Heart left ventricle (tissue), 13 donors: ENCODE data around the gene CD48.

Source experiments
- POLR2A ChIP-seq, 2 donors: fragments of 450-650 bp; IDR thresholded peaks; one replicate each; pipeline ENCODE4 v1.6.1; 2017; ENCODE audit warnings: antibody characterized with exemption in 2 of 2, mild to moderate bottlenecking in 2 of 2, moderate library complexity in 2 of 2
- TF ChIP-seq, protein P1 (sequence below), 12 donors: fragments of 200-600 bp; sonication (generic) in 4 of 12; IDR thresholded peaks; one replicate each; pipeline versions ENCODE4 v1.5.0 to v1.8.0; 2018 to 2022; ENCODE audit warnings: antibody characterized with exemption in 12 of 12, mild to moderate bottlenecking in 5 of 12
- donor health status: ischemic (EF 13 %, LVEDD 7.1; RV severe dilation, severe dysfunction).
- donor health status: DM: no; HTN: yes; CAD: no.
- donor health status: DM: no; HTN: no; CAD: no.
- donor health status: ischemic (EF 25% LVEDD 6.9; RV normal size, moderate dysfunction).
- donor health status: ischemic (EF 25% LVEDD 5.7; RV mildly dilated, moderate dysfunction).
- donor health status: ischemic (EF 35%, LVEDD 5.7; RV mildly dilated, moderate dysfunction).
- donor health status: nonischemic (EF 11% LVEDD 7.7; RV severe dilation, severe dysfunction).
- donor health status: DM: yes; HTN: yes; CAD: no.
- donor health status: PGD.
- donor health status: ischemic (EF 29% LVEDD 5.4; RV normal size, mild dysfunction).
- donor health status: nonischemic (EF 23%, LVEDD 6.1; RV moderate dilation, normal function).

DNA sequence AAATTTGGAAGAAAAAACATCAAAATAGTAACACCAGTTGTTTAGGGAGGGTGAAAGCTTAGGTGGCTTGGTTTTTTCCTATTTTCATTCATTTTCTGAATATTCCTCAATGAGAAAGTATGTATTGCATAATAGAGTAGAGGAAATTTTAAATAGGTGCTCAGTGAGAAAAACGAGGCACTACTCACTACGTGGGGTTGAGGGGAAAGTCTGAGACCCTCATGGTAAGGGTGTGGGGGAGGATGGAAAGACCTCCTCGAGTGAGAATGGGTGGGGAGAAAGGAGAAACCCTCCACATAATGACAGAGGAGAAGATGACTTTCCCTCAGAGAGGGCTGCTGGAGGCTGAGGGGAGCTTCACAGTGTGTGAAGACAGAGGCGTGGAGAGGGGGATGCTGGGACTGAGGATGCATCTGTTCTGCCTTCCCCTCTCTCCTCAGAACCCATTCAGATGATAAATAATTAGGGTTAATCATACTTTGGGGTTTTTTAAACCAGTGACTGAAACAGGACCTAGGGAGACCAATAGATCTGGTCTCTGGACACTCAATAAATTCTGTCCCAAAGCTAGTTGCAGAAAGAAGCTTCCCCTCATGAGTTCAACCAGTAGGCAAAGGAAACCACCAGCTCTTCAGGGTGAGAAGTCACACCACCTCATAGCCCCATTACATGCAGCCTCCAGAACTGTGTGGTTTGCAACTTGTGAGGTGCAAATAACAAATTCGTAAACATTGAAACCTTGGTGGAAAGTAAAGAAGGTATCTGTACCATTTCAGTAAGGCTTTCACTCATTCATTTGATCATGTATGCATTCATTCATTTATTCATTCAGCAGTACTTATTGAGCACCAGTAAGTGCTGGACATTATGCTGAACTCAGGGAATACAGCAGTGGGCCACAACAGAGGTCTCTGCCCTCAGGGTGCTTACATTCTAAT, 44.6 kb upstream of the CD48 start:
- TF ChIP-seq, protein P1, sequence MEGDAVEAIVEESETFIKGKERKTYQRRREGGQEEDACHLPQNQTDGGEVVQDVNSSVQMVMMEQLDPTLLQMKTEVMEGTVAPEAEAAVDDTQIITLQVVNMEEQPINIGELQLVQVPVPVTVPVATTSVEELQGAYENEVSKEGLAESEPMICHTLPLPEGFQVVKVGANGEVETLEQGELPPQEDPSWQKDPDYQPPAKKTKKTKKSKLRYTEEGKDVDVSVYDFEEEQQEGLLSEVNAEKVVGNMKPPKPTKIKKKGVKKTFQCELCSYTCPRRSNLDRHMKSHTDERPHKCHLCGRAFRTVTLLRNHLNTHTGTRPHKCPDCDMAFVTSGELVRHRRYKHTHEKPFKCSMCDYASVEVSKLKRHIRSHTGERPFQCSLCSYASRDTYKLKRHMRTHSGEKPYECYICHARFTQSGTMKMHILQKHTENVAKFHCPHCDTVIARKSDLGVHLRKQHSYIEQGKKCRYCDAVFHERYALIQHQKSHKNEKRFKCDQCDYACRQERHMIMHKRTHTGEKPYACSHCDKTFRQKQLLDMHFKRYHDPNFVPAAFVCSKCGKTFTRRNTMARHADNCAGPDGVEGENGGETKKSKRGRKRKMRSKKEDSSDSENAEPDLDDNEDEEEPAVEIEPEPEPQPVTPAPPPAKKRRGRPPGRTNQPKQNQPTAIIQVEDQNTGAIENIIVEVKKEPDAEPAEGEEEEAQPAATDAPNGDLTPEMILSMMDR (IDR thresholded peaks at IDR 0.05), result no peak
- no peak for TF ChIP-seq POLR2A (IDR thresholded peaks at IDR 0.05)
